NCI-H1436 treated with DMSO at 0.1 percent for 48 hours (cell line): ENCODE measurements around the gene TYROBP.
"Not testable (repeated sequence)": the region's sequence is repeated elsewhere in the genome, so short reads cannot be mapped to it uniquely, and the experiment has no call there.

Experiments used
- DNase-seq: peaks from one replicate; lab custom pipeline; 2025; lab: John Stamatoyannopoulos, UW

Gene TYROBP

DNA sequence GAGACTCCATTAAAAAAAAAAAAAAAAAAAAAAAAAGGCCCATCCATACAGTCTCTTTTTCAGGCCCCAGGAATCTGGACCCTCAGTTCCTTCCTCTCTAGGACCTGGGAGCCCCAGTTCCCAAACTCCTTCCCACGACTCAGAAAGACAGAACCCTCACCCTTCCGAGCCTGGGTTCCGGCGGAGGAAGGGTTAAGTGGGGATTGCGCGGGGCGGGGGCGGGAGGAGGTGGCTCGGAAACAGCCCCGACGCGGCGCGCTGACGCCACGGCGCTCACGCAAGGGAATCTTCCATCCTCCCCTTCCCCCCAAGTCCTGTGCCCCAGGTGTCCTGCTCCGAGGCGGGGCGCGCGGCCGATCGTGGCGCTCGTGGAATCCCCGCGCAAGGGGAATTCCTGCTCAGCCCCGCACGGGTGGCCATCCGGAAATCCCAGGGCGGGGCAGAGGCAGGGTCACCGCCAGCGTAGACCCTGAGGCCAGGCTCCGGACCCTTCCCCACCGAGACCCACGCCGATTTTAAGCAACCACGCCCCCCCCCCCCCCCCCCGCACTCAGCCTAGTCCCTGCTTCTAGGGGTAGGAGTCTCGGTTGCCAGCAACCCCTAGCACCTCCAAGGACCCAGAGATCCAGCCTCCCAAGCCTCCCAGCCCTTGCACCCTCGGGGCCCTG is 8.4 kb downstream of the TYROBP start:
- DNase-seq: peak; percentile 51

DNA sequence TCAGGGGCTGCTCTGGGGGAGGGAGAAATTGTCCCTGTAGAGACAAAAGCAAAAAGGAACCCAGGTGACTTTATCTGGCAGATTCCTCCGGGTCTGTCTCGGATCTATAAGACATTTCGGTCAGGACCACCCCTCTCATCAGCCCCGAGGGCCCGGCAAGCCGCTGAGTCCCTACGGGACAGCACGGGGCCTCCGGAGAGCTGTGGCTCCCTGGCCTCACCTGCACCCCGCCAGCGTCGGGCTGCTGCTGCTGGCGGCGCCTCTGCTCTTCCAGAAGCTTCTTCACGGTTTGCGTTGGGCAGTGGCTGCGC is 9.6 kb downstream of the TYROBP start:
- DNase-seq: no peak

DNA sequence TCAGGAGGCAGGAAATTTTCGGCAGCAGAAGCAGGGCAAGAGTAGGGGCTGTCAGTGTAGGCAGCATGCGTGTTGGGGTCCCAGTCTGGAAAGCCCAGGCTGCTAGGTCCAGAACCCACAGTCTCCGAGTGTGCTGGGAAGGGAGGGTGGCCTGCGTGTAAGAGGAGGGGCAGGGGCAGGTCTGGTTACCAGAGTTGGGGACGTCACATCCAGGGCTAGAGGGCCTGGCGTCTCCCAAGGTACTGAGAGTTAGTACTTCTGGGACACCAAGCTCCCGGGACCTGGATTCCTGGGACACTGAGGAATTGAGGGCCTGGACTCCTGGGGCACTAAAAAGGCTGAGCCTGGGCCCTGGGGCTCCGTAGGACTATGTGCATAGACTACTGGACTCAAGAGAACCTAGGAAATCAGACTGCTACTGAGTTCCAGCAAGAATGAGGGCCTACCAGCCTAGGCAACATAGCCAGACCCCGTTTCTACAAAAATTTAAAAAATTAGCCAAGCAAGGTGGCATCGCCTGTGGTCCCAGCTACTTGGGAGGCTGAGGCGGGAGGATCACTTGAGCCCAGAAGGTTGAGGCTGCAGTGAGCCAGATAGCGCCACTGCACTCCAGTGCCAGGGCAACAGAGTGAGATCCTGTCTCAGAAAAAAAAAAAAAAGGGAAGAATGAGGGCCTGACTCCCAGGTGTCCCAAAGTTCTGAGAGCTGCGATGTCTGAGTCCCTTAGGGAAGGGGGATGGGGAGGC is 10.2 kb downstream of the TYROBP start:
- no peak for DNase-seq

DNA sequence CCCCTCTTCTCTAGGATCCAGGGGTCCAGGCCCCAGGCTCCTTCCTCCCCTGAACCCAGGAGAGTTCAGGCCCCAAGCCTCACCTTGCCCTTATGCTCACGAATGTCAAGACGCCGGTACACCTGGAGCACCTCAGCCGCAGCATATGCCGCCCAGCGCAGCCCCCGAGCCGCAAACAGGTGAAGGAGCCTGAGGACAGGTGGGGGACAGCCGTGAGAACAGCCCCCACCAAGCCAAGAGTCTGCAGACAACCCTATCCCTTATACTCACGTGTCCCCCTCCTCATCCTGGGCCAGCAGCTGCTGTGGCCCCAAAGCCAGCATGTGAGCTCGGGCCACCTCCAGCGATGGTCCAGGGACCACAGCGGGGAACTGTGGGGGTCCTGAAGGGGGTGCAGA is 11.5 kb downstream of the TYROBP start:
- DNase-seq: no peak

DNA sequence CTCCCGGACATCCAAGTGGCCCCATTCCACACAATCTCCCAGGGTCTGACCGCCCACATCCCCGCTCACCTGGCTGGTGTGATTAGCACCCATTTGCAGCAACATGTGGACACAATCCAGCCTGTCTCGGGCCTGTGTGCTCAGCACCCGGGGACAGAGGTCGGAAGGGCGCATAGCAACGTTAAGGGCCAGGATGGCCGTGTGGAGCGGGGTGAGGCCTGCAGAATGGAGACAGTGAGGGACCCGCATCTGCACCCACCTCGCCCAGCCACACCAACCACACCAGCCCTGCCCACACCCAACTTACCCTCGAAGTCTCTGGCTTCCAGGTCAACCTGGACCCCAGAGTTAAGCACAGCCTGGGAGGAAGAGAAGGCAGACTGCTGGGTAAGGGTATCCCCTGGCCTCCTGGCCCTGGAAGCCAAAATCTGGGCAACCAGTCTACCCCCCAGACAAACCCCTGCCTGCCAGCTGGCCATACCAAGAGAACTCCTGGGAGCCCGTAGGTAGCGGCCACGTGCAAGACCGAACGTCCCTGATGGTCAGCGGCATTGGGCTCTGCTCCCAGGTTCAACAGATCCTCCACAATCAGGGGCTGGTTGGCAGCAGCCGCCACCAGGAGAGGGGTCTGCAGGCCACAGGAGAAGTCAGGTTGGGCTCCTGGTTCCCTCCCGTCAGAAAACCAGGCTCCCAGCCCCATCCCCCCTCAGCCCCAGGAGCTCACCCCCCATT is 12.0 kb downstream of the TYROBP start:
- no peak for DNase-seq

DNA sequence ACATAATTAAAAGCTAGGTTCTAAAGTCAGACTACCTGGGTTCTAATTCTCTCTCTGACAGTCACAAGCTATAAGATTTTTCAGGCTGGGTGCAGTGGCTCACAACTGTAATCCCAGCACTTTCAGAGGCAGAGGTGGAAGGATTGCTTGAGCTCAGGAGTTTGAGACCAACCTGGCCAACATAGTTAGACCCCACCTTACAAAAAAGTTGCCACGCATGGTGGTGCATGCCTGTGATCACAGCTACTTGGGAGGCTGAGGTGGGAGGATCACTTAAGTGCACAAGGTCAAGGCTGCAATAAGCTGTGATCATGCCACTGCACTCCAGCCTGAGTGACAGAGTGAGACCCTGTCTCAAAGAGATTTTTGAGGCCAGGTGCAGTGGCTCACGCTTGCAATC is 13.8 kb downstream of the TYROBP start:
- DNase-seq: no peak

DNA sequence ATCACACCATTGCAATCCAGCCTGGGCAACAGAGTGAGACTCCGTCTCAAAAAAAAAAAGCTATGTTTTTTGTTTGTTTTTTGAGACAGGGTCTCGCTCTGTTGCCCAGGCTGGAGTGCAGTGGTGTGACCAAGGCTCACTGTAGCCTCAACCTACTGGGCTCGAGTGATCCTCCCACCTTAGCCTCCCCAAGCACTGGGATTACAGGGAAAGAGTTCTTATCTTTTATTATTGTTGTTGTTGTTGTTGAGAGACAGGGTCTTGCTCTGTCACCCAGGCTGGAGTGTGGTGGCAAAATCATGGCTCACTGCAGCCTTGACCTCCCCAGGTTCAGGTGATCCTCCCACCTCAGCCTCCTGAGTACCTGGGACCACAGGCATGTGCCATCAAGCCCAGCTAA is 16.3 kb downstream of the TYROBP start:
- DNase-seq: not testable (repeated sequence)

DNA sequence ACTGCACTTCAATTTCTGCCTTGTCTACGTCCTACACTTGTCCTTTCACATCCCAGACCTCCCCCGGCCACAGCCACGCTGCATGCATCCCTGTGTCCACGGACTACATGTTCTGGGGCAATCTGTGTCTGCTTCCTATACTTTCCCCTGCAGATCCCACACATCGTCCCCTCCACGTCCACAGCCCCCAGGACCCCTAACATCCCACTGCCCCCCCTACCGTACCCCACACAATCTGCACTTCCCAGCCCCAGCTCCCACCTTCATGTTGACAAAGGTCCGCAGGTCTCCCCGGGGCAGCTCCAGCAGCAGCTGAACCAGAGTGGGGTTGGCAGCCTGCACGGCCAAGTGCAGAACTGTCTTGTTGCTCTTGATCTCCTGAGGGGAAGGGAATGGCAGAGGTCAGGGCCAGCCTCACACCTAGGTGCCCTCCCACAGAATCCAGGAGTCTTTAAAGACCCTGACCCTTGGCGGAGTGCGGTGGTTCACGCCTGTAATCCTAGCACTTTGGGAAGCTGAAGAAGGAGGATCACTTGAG is 17.9 kb downstream of the TYROBP start:
- DNase-seq: no peak

DNA sequence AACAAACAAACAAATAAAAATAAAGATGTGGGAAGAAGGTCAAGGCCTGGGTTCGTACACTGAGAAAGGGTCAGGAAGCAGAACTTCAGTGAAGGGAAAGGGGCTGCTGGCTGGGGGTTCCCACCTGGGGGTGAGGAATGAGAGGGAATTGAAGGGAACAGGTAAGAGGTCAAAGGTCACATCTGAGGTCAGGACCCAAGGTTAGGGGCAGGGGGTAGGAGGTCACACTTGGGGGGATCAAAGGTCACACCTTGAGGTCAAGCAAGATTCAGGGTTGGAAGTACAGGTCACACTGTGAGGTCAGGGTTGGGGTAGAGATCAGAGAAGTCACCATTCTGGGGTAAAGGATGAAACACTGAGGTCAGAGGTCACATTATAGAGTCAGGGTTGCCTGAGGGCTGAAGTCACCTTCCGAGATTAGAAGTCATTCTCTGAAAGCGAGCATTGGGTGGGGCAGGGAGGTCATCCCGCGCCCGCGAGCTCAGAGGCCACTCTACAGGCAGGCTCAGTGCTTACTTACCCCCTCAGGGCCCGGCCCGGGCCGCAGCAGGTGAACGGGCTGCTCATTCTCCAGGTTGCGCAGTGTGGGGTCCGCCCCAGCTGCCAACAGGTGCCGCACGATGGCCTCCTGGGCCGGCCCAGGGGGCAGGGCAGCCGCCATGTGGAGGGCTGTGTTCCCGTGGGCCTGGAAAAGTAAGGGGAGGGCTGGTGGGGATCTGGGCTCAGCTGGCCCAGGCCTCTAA is 18.6 kb downstream of the TYROBP start:
- no peak for DNase-seq

DNA sequence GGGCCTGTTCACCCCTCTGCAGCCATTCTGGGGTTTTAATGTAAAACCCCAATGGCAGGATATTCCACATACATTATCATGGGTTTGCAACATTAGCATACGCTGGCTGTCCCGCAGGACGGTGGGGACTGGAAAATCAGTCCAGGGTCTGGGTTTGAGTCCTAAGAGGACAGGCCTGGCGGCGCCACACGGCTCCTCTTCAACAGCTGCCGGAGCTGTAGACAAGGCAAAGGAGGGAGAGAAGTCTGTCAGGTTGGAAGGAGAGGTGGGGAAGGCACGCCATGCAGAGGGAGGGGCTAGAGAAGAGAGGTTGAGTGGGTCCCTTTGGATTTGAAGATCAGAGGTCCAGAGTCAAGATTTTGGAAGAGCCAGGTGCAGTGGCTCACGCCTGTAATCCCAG is 19.7 kb downstream of the TYROBP start:
- DNase-seq: no peak

DNA sequence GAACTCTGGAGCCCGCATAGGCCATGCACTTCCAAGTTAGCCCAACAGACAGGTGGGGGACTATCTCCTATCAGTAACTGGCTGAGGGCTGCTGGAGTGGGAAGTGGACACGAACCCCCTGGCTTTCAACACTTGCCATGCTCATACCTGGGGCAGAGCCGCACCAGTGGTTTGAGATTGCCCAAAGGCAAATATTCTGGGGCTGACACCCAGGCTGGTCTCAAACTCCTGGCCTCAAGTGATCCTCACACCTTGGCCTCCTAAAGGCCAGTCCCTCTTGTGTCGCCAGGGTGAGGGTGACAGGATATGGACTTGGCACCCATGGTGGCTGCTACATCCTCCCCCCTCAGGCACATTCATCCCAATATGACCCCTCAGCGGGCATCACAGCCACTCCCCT is 20.9 kb downstream of the TYROBP start:
- DNase-seq: no peak

DNA sequence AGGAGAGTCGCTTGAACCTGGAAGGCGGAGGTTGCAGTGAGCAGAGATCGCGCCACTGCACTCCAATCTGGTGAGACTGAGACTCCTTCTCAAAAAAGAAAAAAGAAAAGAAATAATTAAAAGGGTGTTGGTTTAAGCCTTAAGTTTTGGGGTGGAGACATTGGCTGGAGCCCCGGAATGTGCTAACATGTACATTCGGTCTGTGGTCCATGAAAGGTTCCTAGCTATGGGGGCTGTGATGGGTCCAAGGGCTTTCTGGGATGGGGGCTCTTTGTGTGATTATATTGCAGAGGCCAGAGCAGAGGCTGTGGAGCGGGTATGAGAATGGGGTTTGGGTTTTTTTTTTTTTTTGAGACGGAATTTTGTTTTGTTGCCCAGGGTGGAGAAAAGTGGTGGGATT is 22.2 kb downstream of the TYROBP start:
- DNase-seq: no peak

DNA sequence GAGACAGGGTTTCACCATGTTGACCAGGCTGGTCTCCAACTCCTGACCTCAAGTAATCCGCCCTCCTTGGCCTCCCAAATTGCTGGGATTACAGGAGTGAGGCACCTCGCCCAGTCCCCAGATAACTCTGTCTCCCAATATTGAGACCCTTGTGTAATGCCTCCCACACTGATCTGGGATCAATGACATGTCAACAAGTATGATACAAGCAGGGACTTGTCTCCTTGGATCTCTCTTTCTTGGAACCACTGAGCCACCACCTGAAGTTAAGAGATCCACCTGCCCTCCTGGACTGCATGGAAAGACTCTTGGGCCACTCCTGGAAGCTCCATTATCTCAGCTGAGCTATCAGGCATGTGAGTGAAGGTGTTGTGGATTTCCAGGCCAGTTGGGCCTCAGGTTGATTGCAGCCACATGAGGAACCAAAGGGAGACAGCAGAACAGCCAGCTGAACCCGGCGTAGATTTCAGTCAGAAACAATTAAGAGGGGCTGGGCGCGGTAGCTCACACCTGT is 22.8 kb downstream of the TYROBP start:
- no peak for DNase-seq

DNA sequence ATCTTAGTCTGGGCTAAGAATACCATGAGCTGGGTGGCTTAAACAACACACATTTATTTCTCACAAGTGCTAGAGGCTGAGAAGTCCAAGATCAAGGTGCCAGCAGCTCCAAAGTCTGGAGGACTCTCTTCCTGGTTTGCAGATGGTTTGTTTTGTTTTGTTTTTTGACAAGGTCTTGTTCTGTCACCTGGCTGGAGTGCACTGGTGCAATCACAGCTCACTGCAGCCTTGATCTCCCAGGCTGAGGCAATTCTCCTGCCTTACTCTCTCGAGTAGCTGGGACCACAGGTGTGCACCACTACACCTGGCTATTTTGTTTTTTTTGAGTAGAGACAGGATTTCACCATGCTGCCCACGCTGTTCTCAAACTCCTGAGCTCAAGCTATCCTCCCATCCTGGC is 24.2 kb downstream of the TYROBP start:
- no peak for DNase-seq

DNA sequence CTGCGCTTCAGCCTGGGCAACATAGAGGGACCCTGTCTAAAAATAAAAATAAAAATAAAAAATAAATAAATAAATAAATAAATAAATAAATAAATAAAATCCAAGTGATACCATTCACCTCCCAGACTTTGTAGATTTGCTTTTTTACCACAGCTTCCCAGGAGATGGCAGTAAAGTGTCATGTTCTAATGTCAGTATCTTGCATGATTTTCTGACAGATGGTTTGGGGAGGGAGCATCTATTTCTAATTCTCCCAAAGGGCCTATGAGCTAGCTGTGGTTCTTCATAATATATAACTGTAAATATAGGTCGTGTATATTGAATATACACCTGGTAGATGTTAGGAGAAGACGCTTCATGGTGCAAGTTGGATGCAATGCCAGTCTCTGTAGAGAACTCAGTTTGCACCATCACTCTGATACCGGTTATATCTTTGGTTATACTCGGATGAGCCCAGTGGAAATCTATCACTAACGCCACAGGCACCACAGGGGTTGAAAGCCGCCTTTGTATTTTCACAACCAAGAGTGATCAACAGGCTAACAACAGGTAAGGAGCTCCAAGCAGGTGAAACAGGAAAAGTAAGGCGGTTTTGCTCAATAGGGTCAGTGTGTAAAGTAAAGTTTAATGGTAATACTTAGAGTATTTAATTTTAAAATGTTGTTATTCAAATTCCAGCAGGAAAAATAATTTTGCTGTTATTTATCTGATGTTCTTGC is 25.8 kb downstream of the TYROBP start:
- no peak for DNase-seq

DNA sequence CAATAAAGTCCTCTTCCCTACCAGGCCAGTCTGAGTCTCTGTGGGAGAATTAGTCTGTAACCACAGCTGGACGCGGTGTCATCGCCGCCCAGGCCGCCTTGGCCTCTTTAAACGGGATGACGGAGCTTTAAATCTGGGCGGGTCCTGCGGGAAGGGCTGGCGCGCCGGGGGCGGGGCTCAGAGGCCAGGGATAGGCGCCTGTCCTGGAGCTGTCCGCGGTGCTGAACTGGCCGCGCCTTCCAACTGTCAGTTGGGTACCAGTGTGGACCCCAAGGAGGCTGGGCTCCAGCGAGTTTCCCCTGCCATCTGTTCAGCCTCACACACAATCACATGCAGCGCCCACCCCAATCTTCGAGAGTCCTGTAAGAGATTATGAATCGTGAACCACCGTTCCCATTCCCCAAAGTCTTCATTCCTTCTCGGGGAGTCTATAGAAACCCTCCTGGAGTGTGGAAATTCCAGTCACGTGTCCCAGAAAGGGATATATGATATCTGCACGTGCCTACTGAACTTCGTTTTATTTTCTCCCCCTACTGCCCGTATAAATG is 28.3 kb downstream of the TYROBP start:
- no peak for DNase-seq

DNA sequence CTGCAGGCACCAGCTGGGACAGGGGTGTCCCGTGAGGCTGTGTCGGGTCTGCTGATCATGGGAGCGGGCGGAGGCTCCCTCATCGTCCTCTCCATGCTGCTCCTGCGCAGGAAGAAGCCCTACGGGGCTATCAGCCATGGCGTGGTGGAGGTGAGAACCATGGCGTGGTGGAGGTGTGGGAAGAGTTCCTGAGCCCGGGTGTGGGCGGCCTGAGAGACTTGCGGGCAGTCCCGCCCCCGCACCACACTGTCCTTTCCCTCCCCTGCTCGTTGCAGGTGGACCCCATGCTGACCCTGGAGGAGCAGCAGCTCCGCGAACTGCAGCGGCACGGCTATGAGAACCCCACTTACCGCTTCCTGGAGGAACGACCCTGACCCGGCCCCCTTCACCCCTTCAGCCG is 29.0 kb downstream of the TYROBP start:
- no peak for DNase-seq

DNA sequence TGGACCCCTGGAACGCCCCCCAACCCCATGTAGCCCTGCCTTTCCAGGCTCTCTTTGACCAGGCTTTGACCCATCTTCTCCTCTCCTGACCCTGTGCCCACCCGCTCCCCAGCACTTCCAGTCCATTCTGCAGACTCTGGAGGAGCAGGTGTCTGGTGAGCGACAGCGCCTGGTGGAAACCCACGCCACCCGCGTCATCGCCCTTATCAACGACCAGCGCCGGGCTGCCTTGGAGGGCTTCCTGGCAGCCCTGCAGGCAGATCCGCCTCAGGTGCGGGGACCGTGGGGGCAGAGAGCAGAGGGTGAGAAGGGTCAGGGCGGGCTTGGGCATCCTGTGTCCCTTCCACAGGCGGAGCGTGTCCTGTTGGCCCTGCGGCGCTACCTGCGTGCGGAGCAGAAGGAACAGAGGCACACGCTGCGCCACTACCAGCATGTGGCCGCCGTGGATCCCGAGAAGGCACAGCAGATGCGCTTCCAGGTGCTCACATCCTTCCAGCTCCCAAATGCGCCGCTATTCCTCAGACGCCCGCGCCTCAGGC is 33.6 kb downstream of the TYROBP start:
- DNase-seq: no peak

DNA sequence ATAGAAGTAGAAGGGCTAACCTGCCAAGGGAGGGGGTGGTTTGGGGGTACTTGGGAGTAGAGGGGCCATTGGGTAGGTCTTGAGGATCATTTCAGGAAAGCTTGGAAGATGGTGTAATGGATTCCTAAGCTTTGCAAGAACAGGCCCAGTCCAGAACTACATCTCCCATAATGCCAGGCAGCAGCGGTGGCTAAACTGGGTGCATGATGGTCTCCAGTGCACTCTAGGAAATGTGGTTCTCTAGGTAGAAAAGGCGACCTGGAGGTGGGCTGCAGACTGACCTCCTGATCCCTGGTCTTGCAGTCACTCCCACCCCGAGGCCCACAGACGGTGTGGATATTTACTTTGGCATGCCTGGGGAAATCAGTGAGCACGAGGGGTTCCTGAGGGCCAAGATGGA is 35.9 kb downstream of the TYROBP start:
- DNase-seq: no peak

DNA sequence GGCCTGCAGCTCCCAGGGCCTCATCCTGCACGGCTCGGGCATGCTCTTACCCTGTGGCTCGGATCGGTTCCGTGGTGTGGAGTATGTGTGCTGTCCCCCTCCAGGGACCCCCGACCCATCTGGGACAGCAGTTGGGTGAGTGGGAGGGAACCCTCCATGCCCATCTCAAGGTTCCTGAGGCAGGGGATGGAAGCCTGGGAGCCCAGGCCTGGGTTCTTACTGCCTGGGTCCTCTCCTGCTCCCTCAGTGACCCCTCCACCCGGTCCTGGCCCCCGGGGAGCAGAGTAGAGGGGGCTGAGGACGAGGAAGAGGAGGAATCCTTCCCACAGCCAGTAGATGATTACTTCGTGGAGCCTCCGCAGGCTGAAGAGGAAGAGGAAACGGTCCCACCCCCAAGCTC is 36.5 kb downstream of the TYROBP start:
- no peak for DNase-seq

DNA sequence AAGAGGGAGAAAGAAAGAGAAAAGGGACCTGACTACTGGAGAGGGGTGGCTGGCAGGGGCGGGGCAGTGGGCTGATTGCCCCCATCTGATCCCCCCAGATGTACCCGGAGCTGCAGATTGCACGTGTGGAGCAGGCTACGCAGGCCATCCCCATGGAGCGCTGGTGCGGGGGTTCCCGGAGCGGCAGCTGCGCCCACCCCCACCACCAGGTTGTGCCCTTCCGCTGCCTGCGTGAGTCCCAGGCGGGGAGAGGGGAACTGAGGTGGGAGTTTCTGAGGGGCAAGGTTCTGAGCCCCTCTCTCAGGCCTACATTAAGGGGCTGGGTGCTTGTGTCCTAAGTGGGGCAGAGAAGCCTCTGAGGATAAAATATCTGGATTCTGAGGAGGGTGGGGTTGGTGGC is 37.3 kb downstream of the TYROBP start:
- DNase-seq: no peak
